GM23338 (cell line): Measurements from ENCODE around the gene SYT12. TPM values are rescaled to one million over a fixed set of nuclear protein-coding genes. Genes with fewer than 3 reads are reported as not detected.
A peak's percentile ranks its signal among the peaks of the same experiment; 100 is the strongest.

Experiments
- ATAC-seq: fragments of 200-7000 bp; cut with Tn5 transposase; 3 replicates; pipeline ENCODE4 v1.9.1; 2020
- DNase-seq: peaks from one replicate; pipeline ENCODE4 v3.0.0-alpha.2; 2015; ENCODE audit warnings: low spot score
- H2AFZ ChIP-seq: fragments of 200-600 bp; sonication (generic); 2 replicates; pipeline ENCODE4 v1.8.0; 2016; ENCODE audit warnings: antibody characterized with exemption, mild to moderate bottlenecking, moderate library complexity
- H3F3A ChIP-seq: fragments of 200-600 bp; sonication (generic); replicated peaks from 2 replicates; pipeline ENCODE4 v1.8.0; 2017; ENCODE audit warnings: antibody characterized with exemption, mixed run types, low read depth
- H3K27ac ChIP-seq: fragments of 200-600 bp; sonication (generic); 2 replicates; pipeline ENCODE4 v1.6.1; 2016; ENCODE audit warnings: low read depth
- H3K27me3 ChIP-seq: fragments of 200-600 bp; sonication (generic); 2 replicates; pipeline ENCODE4 v1.8.0; 2016; ENCODE audit warnings: mild to moderate bottlenecking, mixed run types, moderate library complexity; ENCODE audit not compliant: insufficient read depth
- H3K36me3 ChIP-seq: fragments of 200-600 bp; sonication (generic); 2 replicates; pipeline ENCODE4 v1.8.0; 2016; ENCODE audit warnings: mild to moderate bottlenecking; ENCODE audit not compliant: insufficient read depth
- H3K4me1 ChIP-seq: fragments of 200-600 bp; sonication (generic); 2 replicates; pipeline ENCODE4 v1.8.0; 2016; ENCODE audit warnings: mild to moderate bottlenecking, moderate library complexity; ENCODE audit not compliant: insufficient read depth
- H3K4me2 ChIP-seq: fragments of 200-600 bp; sonication (generic); 2 replicates; pipeline ENCODE4 v1.7.1; 2017; ENCODE audit warnings: mixed run types
- H3K4me3 ChIP-seq: fragments of 200-600 bp; sonication (generic); 2 replicates; pipeline ENCODE4 v1.6.1; 2016; ENCODE audit warnings: mixed run types
- H3K79me2 ChIP-seq: fragments of 200-600 bp; sonication (generic); replicated peaks from 2 replicates; pipeline ENCODE4 v1.8.0; 2017; ENCODE audit warnings: mild to moderate bottlenecking; ENCODE audit not compliant: insufficient read depth
- H3K9me2 ChIP-seq: fragments of 200-600 bp; sonication (generic); 2 replicates; pipeline ENCODE4 v1.8.0; 2017; ENCODE audit not compliant: insufficient read depth
- H4K20me1 ChIP-seq: fragments of 200-600 bp; sonication (generic); replicated peaks from 2 replicates; pipeline ENCODE4 v1.8.0; 2017; ENCODE audit warnings: mild to moderate bottlenecking; ENCODE audit not compliant: insufficient read depth
- H3K27ac Mint-ChIP-seq: 2 replicates; pipeline ENCODE4 v1.8.0; 2020; ENCODE audit warnings: inconsistent platforms, mild to moderate bottlenecking, moderate library complexity, mixed read lengths
- H3K27me3 Mint-ChIP-seq: 3 replicates; pipeline ENCODE4 v1.8.0; 2022; ENCODE audit warnings: low read depth, mild to moderate bottlenecking, moderate library complexity, mixed read lengths, inconsistent platforms; ENCODE audit not compliant: insufficient read depth, poor library complexity
- H3K36me3 Mint-ChIP-seq: 3 replicates; pipeline ENCODE4 v1.8.0; 2021; ENCODE audit warnings: low read depth, mild to moderate bottlenecking, inconsistent platforms, moderate library complexity, mixed read lengths
- H3K4me1 Mint-ChIP-seq: 3 replicates; pipeline ENCODE4 v1.8.0; 2020; ENCODE audit warnings: mild to moderate bottlenecking, inconsistent platforms, mixed read lengths
- H3K4me3 Mint-ChIP-seq: 3 replicates; pipeline ENCODE4 v1.8.0; 2021; ENCODE audit warnings: moderate library complexity, mild to moderate bottlenecking, inconsistent platforms, mixed read lengths
- H3K9me3 Mint-ChIP-seq: 3 replicates; pipeline ENCODE4 v1.8.0; 2020; ENCODE audit warnings: moderate library complexity, mild to moderate bottlenecking, inconsistent platforms, mixed read lengths
- CREB1 ChIP-seq: fragments of 250-450 bp; sonication (Bioruptor Pico); IDR thresholded peaks from 2 replicates; pipeline ENCODE4 v1.5.0; 2020; ENCODE audit warnings: low read depth, mild to moderate bottlenecking, moderate library complexity
- EZH2 ChIP-seq: fragments of 200-600 bp; sonication (generic); IDR thresholded peaks from one replicate; pipeline ENCODE4 v1.8.0; 2017; ENCODE audit warnings: antibody characterized with exemption, mild to moderate bottlenecking, low read depth; ENCODE audit not compliant: unreplicated experiment
- JUNB ChIP-seq: IDR thresholded peaks from one replicate; pipeline ENCODE4 v1.6.1; 2016; ENCODE audit warnings: antibody characterized with exemption; ENCODE audit not compliant: unreplicated experiment
- polyA plus RNA-seq: library from polyadenylated mRNA; unstranded; fragments of >200 nt; fragmentation: Nextera tagmentation; extraction: Ambion mirVana; gene quantifications from 2 replicates; pipeline ENCODE4 v1.2.1, GENCODE V29; 2016
- total RNA-seq: library from RNA; depleted of rRNA; stranded (reverse); fragments of >200 nt; shearing (Covaris generic); gene quantifications from 2 replicates; pipeline ENCODE4 v1.2.3, GENCODE V29; 2014
- TF ChIP-seq, protein P1 (sequence below): fragments of 250-450 bp; sonication (Bioruptor Pico); IDR thresholded peaks from 2 replicates; pipeline ENCODE4 v1.5.0; 2020; ENCODE audit warnings: mild to moderate bottlenecking, moderate library complexity

The SYT12 gene
- total and polyA plus RNA-seq, 2 experiments from 2014 or later, result 0.92 to 2.5 TPM

DNA sequence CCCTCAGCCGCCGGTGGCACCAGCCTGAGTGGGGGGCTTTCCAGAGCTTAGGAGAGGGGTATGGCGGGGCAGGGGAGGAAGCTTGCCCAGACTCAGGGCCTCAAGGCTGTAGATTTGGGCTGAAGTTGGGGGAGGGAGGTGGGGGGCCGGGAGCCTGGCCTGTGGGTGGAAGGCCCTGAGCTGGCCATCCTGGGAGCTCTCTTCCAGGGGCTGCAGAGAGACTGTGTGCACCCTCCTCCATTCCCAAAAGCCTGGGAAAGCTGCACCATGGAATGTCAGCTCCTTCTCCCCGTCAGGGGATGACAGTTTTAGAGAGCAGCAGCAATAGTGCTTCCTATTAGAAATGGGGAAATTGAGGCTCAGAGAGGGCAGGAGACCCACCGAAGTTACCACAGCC, 1.0 kb downstream of the SYT12 start (continued):
- TF ChIP-seq EZH2 (no peak), JUNB (no peak)
- TF ChIP-seq, protein P1, sequence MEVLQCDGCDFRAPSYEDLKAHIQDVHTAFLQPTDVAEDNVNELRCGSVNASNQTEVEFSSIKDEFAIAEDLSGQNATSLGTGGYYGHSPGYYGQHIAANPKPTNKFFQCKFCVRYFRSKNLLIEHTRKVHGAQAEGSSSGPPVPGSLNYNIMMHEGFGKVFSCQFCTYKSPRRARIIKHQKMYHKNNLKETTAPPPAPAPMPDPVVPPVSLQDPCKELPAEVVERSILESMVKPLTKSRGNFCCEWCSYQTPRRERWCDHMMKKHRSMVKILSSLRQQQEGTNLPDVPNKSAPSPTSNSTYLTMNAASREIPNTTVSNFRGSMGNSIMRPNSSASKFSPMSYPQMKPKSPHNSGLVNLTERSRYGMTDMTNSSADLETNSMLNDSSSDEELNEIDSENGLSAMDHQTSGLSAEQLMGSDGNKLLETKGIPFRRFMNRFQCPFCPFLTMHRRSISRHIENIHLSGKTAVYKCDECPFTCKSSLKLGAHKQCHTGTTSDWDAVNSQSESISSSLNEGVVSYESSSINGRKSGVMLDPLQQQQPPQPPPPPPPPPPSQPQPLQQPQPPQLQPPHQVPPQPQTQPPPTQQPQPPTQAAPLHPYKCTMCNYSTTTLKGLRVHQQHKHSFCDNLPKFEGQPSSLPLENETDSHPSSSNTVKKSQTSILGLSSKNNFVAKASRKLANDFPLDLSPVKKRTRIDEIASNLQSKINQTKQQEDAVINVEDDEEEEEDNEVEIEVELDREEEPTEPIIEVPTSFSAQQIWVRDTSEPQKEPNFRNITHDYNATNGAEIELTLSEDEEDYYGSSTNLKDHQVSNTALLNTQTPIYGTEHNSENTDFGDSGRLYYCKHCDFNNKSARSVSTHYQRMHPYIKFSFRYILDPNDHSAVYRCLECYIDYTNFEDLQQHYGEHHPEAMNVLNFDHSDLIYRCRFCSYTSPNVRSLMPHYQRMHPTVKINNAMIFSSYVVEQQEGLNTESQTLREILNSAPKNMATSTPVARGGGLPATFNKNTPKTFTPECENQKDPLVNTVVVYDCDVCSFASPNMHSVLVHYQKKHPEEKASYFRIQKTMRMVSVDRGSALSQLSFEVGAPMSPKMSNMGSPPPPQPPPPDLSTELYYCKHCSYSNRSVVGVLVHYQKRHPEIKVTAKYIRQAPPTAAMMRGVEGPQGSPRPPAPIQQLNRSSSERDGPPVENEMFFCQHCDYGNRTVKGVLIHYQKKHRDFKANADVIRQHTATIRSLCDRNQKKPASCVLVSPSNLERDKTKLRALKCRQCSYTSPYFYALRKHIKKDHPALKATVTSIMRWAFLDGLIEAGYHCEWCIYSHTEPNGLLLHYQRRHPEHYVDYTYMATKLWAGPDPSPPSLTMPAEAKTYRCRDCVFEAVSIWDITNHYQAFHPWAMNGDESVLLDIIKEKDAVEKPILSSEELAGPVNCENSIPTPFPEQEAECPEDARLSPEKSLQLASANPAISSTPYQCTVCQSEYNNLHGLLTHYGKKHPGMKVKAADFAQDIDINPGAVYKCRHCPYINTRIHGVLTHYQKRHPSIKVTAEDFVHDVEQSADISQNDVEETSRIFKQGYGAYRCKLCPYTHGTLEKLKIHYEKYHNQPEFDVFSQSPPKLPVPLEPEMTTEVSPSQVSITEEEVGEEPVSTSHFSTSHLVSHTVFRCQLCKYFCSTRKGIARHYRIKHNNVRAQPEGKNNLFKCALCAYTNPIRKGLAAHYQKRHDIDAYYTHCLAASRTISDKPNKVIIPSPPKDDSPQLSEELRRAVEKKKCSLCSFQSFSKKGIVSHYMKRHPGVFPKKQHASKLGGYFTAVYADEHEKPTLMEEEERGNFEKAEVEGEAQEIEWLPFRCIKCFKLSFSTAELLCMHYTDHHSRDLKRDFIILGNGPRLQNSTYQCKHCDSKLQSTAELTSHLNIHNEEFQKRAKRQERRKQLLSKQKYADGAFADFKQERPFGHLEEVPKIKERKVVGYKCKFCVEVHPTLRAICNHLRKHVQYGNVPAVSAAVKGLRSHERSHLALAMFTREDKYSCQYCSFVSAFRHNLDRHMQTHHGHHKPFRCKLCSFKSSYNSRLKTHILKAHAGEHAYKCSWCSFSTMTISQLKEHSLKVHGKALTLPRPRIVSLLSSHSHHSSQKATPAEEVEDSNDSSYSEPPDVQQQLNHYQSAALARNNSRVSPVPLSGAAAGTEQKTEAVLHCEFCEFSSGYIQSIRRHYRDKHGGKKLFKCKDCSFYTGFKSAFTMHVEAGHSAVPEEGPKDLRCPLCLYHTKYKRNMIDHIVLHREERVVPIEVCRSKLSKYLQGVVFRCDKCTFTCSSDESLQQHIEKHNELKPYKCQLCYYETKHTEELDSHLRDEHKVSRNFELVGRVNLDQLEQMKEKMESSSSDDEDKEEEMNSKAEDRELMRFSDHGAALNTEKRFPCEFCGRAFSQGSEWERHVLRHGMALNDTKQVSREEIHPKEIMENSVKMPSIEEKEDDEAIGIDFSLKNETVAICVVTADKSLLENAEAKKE, result no peak

DNA sequence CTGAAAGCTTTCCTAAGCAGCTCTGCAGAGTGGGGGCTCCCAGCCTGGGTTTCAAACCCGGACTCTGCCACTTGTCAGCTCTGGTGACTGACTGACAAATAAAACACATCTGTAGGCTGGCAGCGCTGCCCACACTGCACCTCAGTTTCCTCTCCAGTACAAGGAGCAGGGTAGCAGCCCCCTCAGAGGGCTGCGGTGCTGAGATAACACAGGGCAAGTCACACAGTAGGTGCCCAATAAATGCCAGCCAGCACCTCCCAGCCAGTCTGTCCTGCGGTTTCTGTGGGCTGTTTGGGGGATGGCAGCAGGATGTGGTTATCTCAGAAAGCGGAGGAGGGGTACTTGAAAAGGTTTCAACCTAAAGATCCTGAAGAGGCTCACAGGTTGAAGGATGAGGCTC, 1.5 kb downstream of the SYT12 start:
- Mint-ChIP-seq H3K4me3 (peak overlapping the region; percentile 41; the same call in 2 of the 3 replicates), H3K9me3 (peaks cover 12% of the 10 kb centered on the region)

More for the DNA sequence above, 1.5 kb downstream of the SYT12 start:
- Histone ChIP-seq H3K27ac (no peak overlapping the region), H3K79me2 (no peaks in the 10 kb centered on the region), H3K4me2 (no peak overlapping the region; the same call in 1 of the 2 replicates), H3K4me3 (peak overlapping the region; percentile 68; the same call in 1 of the 2 replicates), H3K36me3 (no peaks in the 10 kb centered on the region), H3K27me3 (peaks cover 35% of the 10 kb centered on the region), H3K4me1 (peaks cover 18% of the 10 kb centered on the region; the same call in 1 of the 2 replicates), H3K9me2 (no peaks in the 10 kb centered on the region), H4K20me1 (no peaks in the 10 kb centered on the region), H3F3A (peaks cover 6% of the 10 kb centered on the region; the same call in 1 of the 2 replicates), H2AFZ (no peak overlapping the region)
- no peak overlapping the region for H3K27ac Mint-ChIP-seq
- ATAC-seq, result no peak
- peaks cover 47% of the 10 kb centered on the region for H3K27me3 Mint-ChIP-seq
- peaks cover 24% of the 10 kb centered on the region for H3K4me1 Mint-ChIP-seq
- no peak for DNase-seq
- peak; percentile 2 for TF ChIP-seq EZH2
- no peak for TF ChIP-seq CREB1 (CRISPR knock-in tag)
- TF ChIP-seq, protein P1, result no peak
- H3K36me3 Mint-ChIP-seq, result peaks cover 3% of the 10 kb centered on the region; the same call in 1 of the 3 replicates
